NK-92 (cell line): Measurements from ENCODE around the gene MRPL27.
"Not testable (repeated sequence)": the region's sequence is repeated elsewhere in the genome, so short reads cannot be mapped to it uniquely, and the experiment has no call there.

Experiments
- DNase-seq: peaks from one replicate; lab custom pipeline; 2025; ENCODE audit not compliant: unreplicated experiment; lab: John Stamatoyannopoulos, UW

The MRPL27 gene

GRCh38 chr17:50372758-50373556 is at the start of gene MRPL27, which contains the start of gene EME1:
Gene MRPL27, minus strand, starts transcription at chr17:50373184. Its CDS starts 14 bp downstream, at chr17:50373170.
Gene EME1, plus strand, starts transcription at chr17:50373229. Its CDS starts 1,980 bp downstream, at chr17:50375209.
- DNase-seq: no peak

- DNase-seq: no peak
Measured at GRCh38 chr17:50422738-50423137, 49.8 kb upstream of the MRPL27 start.

- DNase-seq: no peak
Measured at GRCh38 chr17:50421308-50422051, 48.5 kb upstream of the MRPL27 start.

- DNase-seq: no peak
Measured at GRCh38 chr17:50420419-50421112, 47.6 kb upstream of the MRPL27 start.

- not testable (repeated sequence) for DNase-seq
Measured at GRCh38 chr17:50419577-50419976, 46.6 kb upstream of the MRPL27 start.

GRCh38 chr17:50414808-50415207 is 41.8 kb upstream of the MRPL27 start:
- no peak for DNase-seq

- no peak for DNase-seq
Measured at GRCh38 chr17:50412188-50412732, 39.3 kb upstream of the MRPL27 start.

GRCh38 chr17:50407921-50408320 is 34.9 kb upstream of the MRPL27 start:
- DNase-seq: no peak

- DNase-seq: no peak
Measured at GRCh38 chr17:50406578-50406977, 33.6 kb upstream of the MRPL27 start.

GRCh38 chr17:50405351-50405750 is 32.4 kb upstream of the MRPL27 start:
- DNase-seq: not testable (repeated sequence)

GRCh38 chr17:50399591-50399990 is 26.6 kb upstream of the MRPL27 start:
- DNase-seq: not testable (repeated sequence)

GRCh38 chr17:50398672-50399071 is 25.7 kb upstream of the MRPL27 start:
- not testable (repeated sequence) for DNase-seq

- DNase-seq: no peak
Measured at GRCh38 chr17:50397919-50398285, 24.9 kb upstream of the MRPL27 start.

GRCh38 chr17:50397111-50397918 is 24.3 kb upstream of the MRPL27 start, which contains the start of gene LRRC59:
Gene LRRC59, minus strand, starts transcription at chr17:50397523. Its CDS starts 206 bp downstream, at chr17:50397317.
- DNase-seq: peak; percentile 42

- no peak for DNase-seq
Measured at GRCh38 chr17:50396261-50397110, 23.5 kb upstream of the MRPL27 start.

GRCh38 chr17:50394711-50395110 is 21.7 kb upstream of the MRPL27 start:
- no peak for DNase-seq

GRCh38 chr17:50393700-50394099 is 20.7 kb upstream of the MRPL27 start:
- no peak for DNase-seq

GRCh38 chr17:50392621-50393020 is 19.6 kb upstream of the MRPL27 start:
- DNase-seq: no peak

GRCh38 chr17:50389534-50389933 is 16.6 kb upstream of the MRPL27 start:
- no peak for DNase-seq
